IMR-90 (cell line): ENCODE measurements around the gene GLT1D1.

ENCODE experiments used
- BHLHE40 ChIP-seq: fragments of 150-350 bp; IDR thresholded peaks from 2 replicates; pipeline ENCODE4 v1.6.1; 2016; ENCODE audit warnings: mild to moderate bottlenecking, low read depth, low read length
- CEBPB ChIP-seq: IDR thresholded peaks from 2 replicates; pipeline ENCODE4 v1.6.1; 2012; ENCODE audit warnings: low read depth, low read length, improper control_type of control experiment
- CTCF ChIP-seq: conservative IDR thresholded peaks from 2 replicates; pipeline ENCODE4 v1.5.1; 2012; ENCODE audit warnings: mild to moderate bottlenecking, low read depth, low read length, improper control_type of control experiment
- MAFK ChIP-seq: IDR thresholded peaks from 2 replicates; pipeline ENCODE4 v1.6.1; 2012; ENCODE audit warnings: low read depth, low read length, improper control_type of control experiment
- MAZ ChIP-seq: IDR thresholded peaks from 2 replicates; pipeline ENCODE4 v1.6.1; 2012; ENCODE audit warnings: low read depth, mild to moderate bottlenecking, low read length, improper control_type of control experiment, moderate library complexity, borderline replicate concordance
- POLR2A ChIP-seq: IDR thresholded peaks from 2 replicates; pipeline ENCODE4 v1.6.1; 2012; ENCODE audit warnings: mild to moderate bottlenecking, low read depth, low read length
- RAD21 ChIP-seq: IDR thresholded peaks from 2 replicates; pipeline ENCODE4 v1.6.1; 2012; ENCODE audit warnings: low read length, improper control_type of control experiment
- RFX5 ChIP-seq: IDR thresholded peaks from 2 replicates; pipeline ENCODE4 v1.8.0; 2012; ENCODE audit warnings: low read depth, mild to moderate bottlenecking, low read length, moderate library complexity
- SMC3 ChIP-seq: fragments of 150-350 bp; IDR thresholded peaks from 2 replicates; pipeline ENCODE4 v1.6.1; 2016; ENCODE audit warnings: low read depth, mild to moderate bottlenecking, antibody characterized with exemption, low read length, moderate library complexity
- TF ChIP-seq, protein P1 (sequence below): fragments of 150-350 bp; IDR thresholded peaks from 2 replicates; pipeline ENCODE4 v1.6.1; 2016; ENCODE audit warnings: low read depth, mild to moderate bottlenecking, low read length, moderate library complexity, borderline replicate concordance
- TF ChIP-seq, protein P2 (sequence below): fragments of 150-350 bp; IDR thresholded peaks from 2 replicates; pipeline ENCODE4 v1.6.1; 2017; ENCODE audit warnings: mild to moderate bottlenecking, antibody characterized with exemption, low read length, low read depth

DNA sequence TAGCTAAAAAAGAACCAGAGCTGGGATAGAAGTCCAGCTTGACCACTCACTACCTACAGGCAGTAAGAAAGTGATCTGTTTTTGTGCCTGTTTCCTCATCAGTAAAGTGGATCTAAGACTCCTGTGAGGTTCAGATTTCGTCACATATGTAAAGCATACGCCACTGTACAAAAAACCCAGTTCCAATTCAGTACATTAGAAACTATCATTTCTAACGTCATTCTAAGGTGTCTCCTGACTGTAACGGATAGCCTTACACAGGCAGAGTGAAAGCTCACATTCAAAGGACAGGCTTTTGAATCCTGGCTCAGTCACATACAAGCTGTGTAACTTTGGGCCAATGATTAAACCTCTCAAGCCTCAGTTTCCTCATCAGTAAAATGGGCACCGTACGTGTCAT lies 33.0 kb upstream of the GLT1D1 start:
- TF ChIP-seq CTCF = no peak
- no peak for TF ChIP-seq POLR2A
- TF ChIP-seq RAD21 = no peak
- no peak for TF ChIP-seq CEBPB
- TF ChIP-seq, protein P1, sequence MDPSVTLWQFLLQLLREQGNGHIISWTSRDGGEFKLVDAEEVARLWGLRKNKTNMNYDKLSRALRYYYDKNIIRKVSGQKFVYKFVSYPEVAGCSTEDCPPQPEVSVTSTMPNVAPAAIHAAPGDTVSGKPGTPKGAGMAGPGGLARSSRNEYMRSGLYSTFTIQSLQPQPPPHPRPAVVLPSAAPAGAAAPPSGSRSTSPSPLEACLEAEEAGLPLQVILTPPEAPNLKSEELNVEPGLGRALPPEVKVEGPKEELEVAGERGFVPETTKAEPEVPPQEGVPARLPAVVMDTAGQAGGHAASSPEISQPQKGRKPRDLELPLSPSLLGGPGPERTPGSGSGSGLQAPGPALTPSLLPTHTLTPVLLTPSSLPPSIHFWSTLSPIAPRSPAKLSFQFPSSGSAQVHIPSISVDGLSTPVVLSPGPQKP = no peak
- no peak for TF ChIP-seq SMC3
- TF ChIP-seq RFX5 = no peak
- no peak for TF ChIP-seq MAFK
- TF ChIP-seq, protein P2, sequence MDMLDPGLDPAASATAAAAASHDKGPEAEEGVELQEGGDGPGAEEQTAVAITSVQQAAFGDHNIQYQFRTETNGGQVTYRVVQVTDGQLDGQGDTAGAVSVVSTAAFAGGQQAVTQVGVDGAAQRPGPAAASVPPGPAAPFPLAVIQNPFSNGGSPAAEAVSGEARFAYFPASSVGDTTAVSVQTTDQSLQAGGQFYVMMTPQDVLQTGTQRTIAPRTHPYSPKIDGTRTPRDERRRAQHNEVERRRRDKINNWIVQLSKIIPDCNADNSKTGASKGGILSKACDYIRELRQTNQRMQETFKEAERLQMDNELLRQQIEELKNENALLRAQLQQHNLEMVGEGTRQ = no peak
- no peak for TF ChIP-seq BHLHE40
- TF ChIP-seq MAZ = no peak
